WTC11 (cell line): Measurements from ENCODE around the gene TMEFF2.

Source experiments
- ATF3 ChIP-seq: sonication (generic); formaldehyde crosslinking; conservative IDR thresholded peaks from 2 replicates; pipeline ENCODE4 v1.8.1; 2022; ENCODE audit warnings: mild to moderate bottlenecking, missing genetic modification reagents
- CTCF ChIP-seq: fragments of 200-600 bp; IDR thresholded peaks from 2 replicates; pipeline ENCODE4 v1.8.0; 2022; ENCODE audit warnings: antibody characterized with exemption
- E2F1 ChIP-seq: sonication (generic); formaldehyde crosslinking; IDR thresholded peaks from 2 replicates; pipeline ENCODE4 v1.8.0; 2022; ENCODE audit warnings: mild to moderate bottlenecking, missing genetic modification reagents
- ELF4 ChIP-seq: sonication (generic); formaldehyde crosslinking; IDR thresholded peaks from 2 replicates; pipeline ENCODE4 v1.8.1; 2022; ENCODE audit warnings: low read depth, mild to moderate bottlenecking, moderate library complexity, missing genetic modification reagents

GRCh38 chr2:192030856-192031255 is 163.9 kb downstream of the TMEFF2 start:
- no peak for TF ChIP-seq CTCF
- no peak for TF ChIP-seq ELF4
- no peak for TF ChIP-seq E2F1 (CRISPR knock-in tag)
- TF ChIP-seq ATF3 (CRISPR knock-in tag), result no peak
